ENCODE data around the gene SPOPL.

- no peak for TF ChIP-seq CTCF (IDR thresholded peaks at IDR 0.05)
- no peak for TF ChIP-seq POLR2A (IDR thresholded peaks at IDR 0.05)
Observed at GRCh38 chr2:138486363-138487198, 15.0 kb upstream of the SPOPL start.

Data from Peyer's patch (tissue), 4 donors.